HCT116 (cell line): ENCODE results near the gene PAX8. TPM values are rescaled to one million over a fixed set of nuclear protein-coding genes. Genes with fewer than 3 reads are reported as not detected.

ENCODE experiments used
- ATAC-seq: fragments of 200-7000 bp; cut with Tn5 transposase; 2 replicates; pipeline ENCODE4 v1.9.1; 2020; ENCODE audit warnings: mild to moderate bottlenecking, moderate library complexity
- BruUV-seq: library from RNA; stranded (reverse); fragments of 400-500 nt; replicated peaks from 2 replicates; lab custom pipeline; 2021; lab: Mats Ljungman, UMichigan
- CTCF ChIA-PET: fragments of 300-600 bp; sonication (Branson Sonifier 250); formaldehyde crosslinking; loops from one replicate; lab custom pipeline; 2021; ENCODE audit warnings: antibody characterized with exemption; lab: Charles Lee
- POLR2A ChIA-PET: fragments of 300-600, 350-600 bp; sonication (Branson Sonifier 250); formaldehyde crosslinking; loops from one replicate; lab custom pipeline; 2021; ENCODE audit warnings: antibody characterized with exemption; lab: Charles Lee
- RAD21 ChIA-PET, 2 experiments: fragments of 300-600 bp; sonication (Branson Sonifier 250); formaldehyde crosslinking; loops; one replicate each; lab custom pipeline; 2023; ENCODE audit warnings: low total read pairs in 2 of 2; ENCODE audit not compliant: uncharacterized antibody in 2 of 2, unreplicated experiment in 2 of 2, low non-redundant PET in 1 of 2; lab: Charles Lee
- DNase-seq: peaks from one replicate; pipeline ENCODE4 v3.0.0-alpha.2; 2010; ENCODE audit warnings: low read depth, low spot score
- H2AFZ ChIP-seq: fragments of 200-600 bp; shearing (Covaris generic), sonication (generic); 2 replicates; pipeline ENCODE4 v1.6.1; 2017; ENCODE audit warnings: low read depth, mixed run types, mixed read lengths, antibody characterized with exemption, low read length; ENCODE audit not compliant: poor library complexity, severe bottlenecking
- H3K27ac ChIP-seq: 2 replicates; pipeline ENCODE4 v1.5.1; 2012; ENCODE audit warnings: low read depth, low read length
- H3K27me3 ChIP-seq: fragments of 200-600 bp; sonication (generic); 2 replicates; pipeline ENCODE4 v1.6.1; 2016; ENCODE audit warnings: mixed run types, low read length, mixed read lengths; ENCODE audit not compliant: insufficient read depth
- H3K36me3 ChIP-seq, 2 experiments: fragments of 200-500 bp in 1 of 2; fragments of 200-600 bp in 1 of 2; sonication (Bioruptor generic) in 1 of 2; sonication (generic) in 1 of 2; 2 replicates each; pipeline versions ENCODE4 v1.5.1 to v1.6.1; 2014 to 2016; ENCODE audit warnings: low read length in 2 of 2, inconsistent platforms in 1 of 2, mixed read lengths in 1 of 2, mixed run types in 1 of 2; ENCODE audit not compliant: insufficient read depth in 2 of 2, control insufficient read depth in 1 of 2
- H3K4me1 ChIP-seq, 2 experiments: fragments of 200-600 bp in 1 of 2; sonication (generic) in 1 of 2; 2 replicates each; pipeline versions ENCODE4 v1.5.1 to v1.6.1; 2012 to 2017; ENCODE audit warnings: low read length in 2 of 2, inconsistent platforms in 1 of 2, mild to moderate bottlenecking in 1 of 2, mixed read lengths in 1 of 2, mixed run types in 1 of 2, moderate library complexity in 1 of 2; ENCODE audit not compliant: insufficient read depth in 2 of 2, control insufficient read depth in 1 of 2
- H3K4me2 ChIP-seq: fragments of 200-600 bp; sonication (generic); 2 replicates; pipeline ENCODE4 v1.6.1; 2017; ENCODE audit warnings: mixed run types, low read length, mixed read lengths
- H3K4me3 ChIP-seq, 2 experiments: fragments of 200-600 bp in 1 of 2; sonication (generic) in 1 of 2; replicated peaks in 1 of 2; 2 replicates each; pipeline ENCODE4 v1.5.1; 2011 to 2016; ENCODE audit warnings: low read length in 2 of 2, control low read depth in 1 of 2, low read depth in 1 of 2, mild to moderate bottlenecking in 1 of 2, mixed read lengths in 1 of 2, mixed run types in 1 of 2
- H3K79me2 ChIP-seq: fragments of 200-600 bp; sonication (generic); 2 replicates; pipeline ENCODE4 v1.6.1; 2017; ENCODE audit warnings: mild to moderate bottlenecking, mixed run types, low read length, moderate library complexity, mixed read lengths; ENCODE audit not compliant: insufficient read depth
- H3K9ac ChIP-seq: fragments of 200-600 bp; sonication (generic); 2 replicates; pipeline ENCODE4 v1.6.1; 2016; ENCODE audit warnings: low read length, mixed read lengths
- H3K9me2 ChIP-seq: fragments of 200-600 bp; sonication (generic), shearing (Covaris generic); 2 replicates; pipeline ENCODE4 v1.6.1; 2017; ENCODE audit warnings: mixed run types, mild to moderate bottlenecking, moderate library complexity; ENCODE audit not compliant: insufficient read depth
- H3K9me3 ChIP-seq, 2 experiments: fragments of 200-500 bp in 1 of 2; fragments of 200-600 bp in 1 of 2; sonication (Bioruptor generic) in 1 of 2; sonication (generic) in 1 of 2; 2 replicates each; pipeline ENCODE4 v1.6.1; 2014 to 2017; ENCODE audit warnings: low read length in 2 of 2, mixed read lengths in 2 of 2, inconsistent platforms in 1 of 2, low read depth in 1 of 2, mild to moderate bottlenecking in 1 of 2, mixed run types in 1 of 2, moderate library complexity in 1 of 2; ENCODE audit not compliant: control insufficient read depth in 1 of 2, insufficient read depth in 1 of 2
- H4K20me1 ChIP-seq: fragments of 200-600 bp; sonication (generic), shearing (Covaris generic); 2 replicates; pipeline ENCODE4 v1.6.1; 2017; ENCODE audit warnings: mixed run types, mild to moderate bottlenecking, moderate library complexity; ENCODE audit not compliant: insufficient read depth
- CEBPB ChIP-seq: IDR thresholded peaks from 2 replicates; pipeline ENCODE4 v1.6.1; 2012; ENCODE audit warnings: low read depth
- EGR1 ChIP-seq: IDR thresholded peaks from 2 replicates; pipeline ENCODE4 v1.6.1; 2012; ENCODE audit warnings: low read depth
- ELF1 ChIP-seq: IDR thresholded peaks from 2 replicates; pipeline ENCODE4 v1.6.1; 2012; ENCODE audit warnings: low read depth, borderline replicate concordance
- EZH2phosphoT487 ChIP-seq: fragments of 200-600 bp; IDR thresholded peaks from 2 replicates; pipeline ENCODE4 v1.6.1; 2018; ENCODE audit warnings: antibody characterized with exemption, borderline replicate concordance
- FOSL1 ChIP-seq: IDR thresholded peaks from 2 replicates; pipeline ENCODE4 v1.6.1; 2012; ENCODE audit warnings: low read depth
- JUND ChIP-seq: IDR thresholded peaks from 2 replicates; pipeline ENCODE4 v1.6.1; 2012
- POLR2A ChIP-seq: IDR thresholded peaks from 2 replicates; pipeline ENCODE4 v1.7.0; 2011; ENCODE audit warnings: borderline replicate concordance; ENCODE audit not compliant: insufficient read depth, insufficient read length; ENCODE audit errors: extremely low read depth
- SIN3A ChIP-seq: IDR thresholded peaks from 2 replicates; pipeline ENCODE4 v1.6.1; 2012; ENCODE audit warnings: low read depth
- SP1 ChIP-seq: IDR thresholded peaks from 2 replicates; pipeline ENCODE4 v1.6.1; 2012; ENCODE audit warnings: low read depth
- TCF7L2 ChIP-seq: IDR thresholded peaks from 2 replicates; pipeline ENCODE4 v1.7.0; 2011; ENCODE audit warnings: borderline replicate concordance, inconsistent platforms; ENCODE audit not compliant: insufficient read depth, insufficient read length; ENCODE audit errors: extremely low read depth
- YY1 ChIP-seq: IDR thresholded peaks from 2 replicates; pipeline ENCODE4 v1.6.1; 2011; ENCODE audit warnings: low read length, low read depth, moderate library complexity, mild to moderate bottlenecking; ENCODE audit not compliant: insufficient replicate concordance; ENCODE audit errors: extremely low read depth
- ZNF274 ChIP-seq: fragments of 200-500 bp; sonication (Bioruptor generic); IDR thresholded peaks from 2 replicates; pipeline ENCODE4 v1.6.1; 2014; ENCODE audit warnings: mild to moderate bottlenecking, low read depth, low read length, inconsistent platforms
- intact Hi-C: fragments of 100-400 bp; cut with micrococcal nuclease; formaldehyde crosslinking; loops from 2 replicates; pipeline ENCODE4 v1.10.0; 2022
- total RNA-seq: library from RNA; stranded (reverse); gene quantifications from one replicate; pipeline ENCODE4 v1.2.1, GENCODE V29; 2021; ENCODE audit not compliant: unreplicated experiment
- TF ChIP-seq, protein P1 (sequence below): IDR thresholded peaks from 2 replicates; pipeline ENCODE4 v1.6.1; 2012
- TF ChIP-seq, protein P2 (sequence below): IDR thresholded peaks from 2 replicates; pipeline ENCODE4 v1.6.1; 2011; ENCODE audit warnings: mild to moderate bottlenecking, low read length, moderate library complexity; ENCODE audit not compliant: insufficient replicate concordance; ENCODE audit errors: extremely low read depth

The PAX8 gene
- total RNA-seq, 1 experiment from 2014 or later: 4.4 TPM

DNA sequence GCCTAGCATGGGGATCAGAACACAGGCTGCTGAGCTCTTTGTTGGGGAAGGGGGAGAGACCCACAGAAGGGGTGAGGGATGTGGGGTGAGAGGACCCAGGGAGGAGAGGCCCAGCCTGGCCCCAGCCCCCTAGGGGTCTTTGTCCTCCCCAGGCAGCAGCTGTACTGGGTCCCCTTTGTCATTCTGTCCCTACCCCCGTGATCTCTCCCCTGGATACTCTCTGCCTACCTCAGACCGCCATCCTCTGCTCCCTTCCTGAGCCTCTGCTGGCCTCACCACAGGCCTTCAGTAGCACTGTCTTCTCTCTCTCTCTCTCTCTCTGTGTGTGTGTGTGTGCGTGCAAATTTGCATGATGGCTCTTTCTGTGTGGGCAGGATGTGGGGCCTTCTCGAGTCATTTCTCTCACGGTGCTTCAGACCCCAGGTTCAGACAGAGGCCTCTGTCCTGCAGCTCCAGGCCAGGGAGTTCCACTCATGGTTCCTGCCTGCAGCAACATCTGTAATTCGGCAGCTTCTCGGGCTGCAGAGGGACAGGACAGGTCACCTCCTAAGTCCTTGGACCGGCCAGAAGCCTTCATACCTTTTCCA lies 103.6 kb downstream of the PAX8 start:
- no peak overlapping the region for H3K27ac ChIP-seq
- intact Hi-C loops: no loop called here
- ChIA-PET RAD21 (no interaction called here), POLR2A (no interaction called here), CTCF (interaction anchor here (1.4 to 1.9 kb wide), 2 partner anchors 24 to 37 kb away, joined by 4 to 5 read pairs; no protein-coding TSS in a partner anchor)
- no peaks in the 10 kb centered on the region for H3K9me3 ChIP-seq
- H3K9ac ChIP-seq: no peak overlapping the region
- ATAC-seq (no peak), DNase-seq (no peak)
- H2AFZ ChIP-seq: no peak overlapping the region
- H3K4me1 ChIP-seq: no peaks in the 10 kb centered on the region
- H3K4me2 ChIP-seq: no peak overlapping the region
- no peaks in the 10 kb centered on the region for H4K20me1 ChIP-seq
- no peaks in the 10 kb centered on the region for H3K9me2 ChIP-seq
- H3K27me3 ChIP-seq: no peaks in the 10 kb centered on the region
- no peaks in the 10 kb centered on the region for H3K79me2 ChIP-seq
- H3K36me3 ChIP-seq: no peaks in the 10 kb centered on the region
- H3K4me3 ChIP-seq: no peak overlapping the region
- TF ChIP-seq, protein P1, sequence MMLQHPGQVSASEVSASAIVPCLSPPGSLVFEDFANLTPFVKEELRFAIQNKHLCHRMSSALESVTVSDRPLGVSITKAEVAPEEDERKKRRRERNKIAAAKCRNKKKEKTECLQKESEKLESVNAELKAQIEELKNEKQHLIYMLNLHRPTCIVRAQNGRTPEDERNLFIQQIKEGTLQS: no peak
- TF ChIP-seq TCF7L2: no peak
- TF ChIP-seq ELF1: no peak
- TF ChIP-seq ZNF274: no peak
- TF ChIP-seq SP1: no peak
- TF ChIP-seq YY1: no peak
- no peak for TF ChIP-seq POLR2A
- no peak for TF ChIP-seq EZH2phosphoT487
- TF ChIP-seq SIN3A: no peak
- TF ChIP-seq CEBPB: no peak
- TF ChIP-seq, protein P2, sequence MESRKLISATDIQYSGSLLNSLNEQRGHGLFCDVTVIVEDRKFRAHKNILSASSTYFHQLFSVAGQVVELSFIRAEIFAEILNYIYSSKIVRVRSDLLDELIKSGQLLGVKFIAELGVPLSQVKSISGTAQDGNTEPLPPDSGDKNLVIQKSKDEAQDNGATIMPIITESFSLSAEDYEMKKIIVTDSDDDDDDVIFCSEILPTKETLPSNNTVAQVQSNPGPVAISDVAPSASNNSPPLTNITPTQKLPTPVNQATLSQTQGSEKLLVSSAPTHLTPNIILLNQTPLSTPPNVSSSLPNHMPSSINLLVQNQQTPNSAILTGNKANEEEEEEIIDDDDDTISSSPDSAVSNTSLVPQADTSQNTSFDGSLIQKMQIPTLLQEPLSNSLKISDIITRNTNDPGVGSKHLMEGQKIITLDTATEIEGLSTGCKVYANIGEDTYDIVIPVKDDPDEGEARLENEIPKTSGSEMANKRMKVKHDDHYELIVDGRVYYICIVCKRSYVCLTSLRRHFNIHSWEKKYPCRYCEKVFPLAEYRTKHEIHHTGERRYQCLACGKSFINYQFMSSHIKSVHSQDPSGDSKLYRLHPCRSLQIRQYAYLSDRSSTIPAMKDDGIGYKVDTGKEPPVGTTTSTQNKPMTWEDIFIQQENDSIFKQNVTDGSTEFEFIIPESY: no peak
- TF ChIP-seq JUND: no peak
- no peak for TF ChIP-seq EGR1
- TF ChIP-seq FOSL1: no peak
- no TSS peak for BruUV-seq
